HG03108 (cell line): ENCODE data around the gene CCNB1IP1.
"Not testable (repeated sequence)": the region's sequence is repeated elsewhere in the genome, so short reads cannot be mapped to it uniquely, and the experiment has no call there.

ENCODE experiments used
- ATAC-seq: cut with Tn5 transposase; IDR thresholded peaks from one replicate; pipeline ENCODE4 v1.9.1; 2021; ENCODE audit warnings: moderate library complexity; ENCODE audit not compliant: unreplicated experiment

CCNB1IP1 gene

DNA sequence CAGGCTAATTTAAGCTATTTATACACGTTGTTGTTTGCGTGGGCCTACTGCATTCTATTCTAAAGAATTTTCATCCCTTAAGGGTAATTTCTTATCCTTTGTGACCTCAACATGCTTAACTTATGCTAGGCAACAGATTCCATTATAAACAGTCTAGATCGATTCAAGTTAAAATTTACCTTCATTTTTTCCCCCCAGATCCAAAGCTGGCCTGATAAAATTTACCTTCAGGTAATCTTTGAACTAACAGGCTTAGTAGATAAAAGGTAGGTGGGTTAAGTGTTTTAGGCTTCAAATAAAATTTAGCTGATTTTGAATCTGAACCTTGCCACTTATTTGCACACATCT lies 389 bp upstream of the CCNB1IP1 start:
- ATAC-seq: no peak

DNA sequence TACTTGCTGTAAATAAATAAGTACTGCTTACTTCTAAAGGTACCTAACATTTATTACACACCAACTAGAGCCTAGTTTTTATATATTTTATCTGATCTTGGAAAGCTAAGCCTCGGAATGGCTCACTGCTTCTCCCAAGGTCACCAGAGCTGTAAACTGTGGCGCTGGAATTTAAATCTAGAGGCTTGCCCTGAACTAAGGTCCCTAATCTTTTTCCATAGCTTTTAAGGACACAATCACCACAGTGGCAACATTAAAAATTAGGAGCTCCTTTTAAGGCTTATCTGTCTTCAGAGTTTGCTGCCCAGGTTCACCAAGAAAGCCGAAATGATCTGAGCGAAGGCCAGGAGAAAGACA lies 670 bp downstream of the CCNB1IP1 start:
- no peak for ATAC-seq

DNA sequence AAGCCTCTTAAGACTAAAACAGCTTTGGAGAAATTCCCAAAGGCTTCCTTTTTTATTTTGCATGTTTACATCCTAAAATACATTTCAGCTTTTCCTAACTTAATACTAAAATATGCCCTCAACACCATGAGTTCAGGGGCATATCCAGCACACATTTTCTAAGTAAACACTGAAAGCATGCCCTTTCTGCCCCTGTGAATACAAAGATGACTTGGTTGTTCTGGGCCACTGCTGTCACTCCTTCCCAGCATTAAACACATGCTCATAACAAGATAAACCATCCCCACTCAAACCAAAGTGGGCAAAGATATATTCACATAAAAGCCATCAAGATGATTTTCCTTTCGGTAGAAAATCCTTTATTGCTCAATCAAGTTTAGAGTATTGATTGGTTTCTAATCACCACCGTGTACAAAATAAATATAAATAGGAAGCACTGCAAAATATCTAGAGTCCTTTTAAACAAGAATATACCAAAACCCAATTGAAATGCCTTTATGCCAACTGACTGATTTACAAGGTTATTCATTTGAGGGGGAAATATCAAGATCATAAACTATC lies 1.9 kb downstream of the CCNB1IP1 start:
- ATAC-seq: no peak

DNA sequence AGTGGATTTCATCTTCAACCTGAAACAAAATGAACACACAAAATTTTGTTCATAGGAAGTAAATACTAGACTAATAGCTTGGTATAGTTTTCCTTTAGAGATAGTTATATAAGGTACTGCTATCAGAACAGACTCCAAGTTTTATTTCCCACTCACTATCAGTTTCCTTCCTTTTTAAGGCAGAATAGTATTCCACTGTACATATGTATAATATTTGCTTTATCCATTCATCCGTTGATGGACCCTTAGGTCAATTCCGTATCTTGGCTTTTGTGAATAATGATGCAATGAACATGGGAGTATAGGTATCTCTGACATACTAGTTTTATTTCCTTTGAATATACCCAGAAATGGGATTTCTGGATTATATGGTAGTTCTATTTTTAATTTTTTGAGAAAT lies 3.7 kb downstream of the CCNB1IP1 start:
- no peak for ATAC-seq

DNA sequence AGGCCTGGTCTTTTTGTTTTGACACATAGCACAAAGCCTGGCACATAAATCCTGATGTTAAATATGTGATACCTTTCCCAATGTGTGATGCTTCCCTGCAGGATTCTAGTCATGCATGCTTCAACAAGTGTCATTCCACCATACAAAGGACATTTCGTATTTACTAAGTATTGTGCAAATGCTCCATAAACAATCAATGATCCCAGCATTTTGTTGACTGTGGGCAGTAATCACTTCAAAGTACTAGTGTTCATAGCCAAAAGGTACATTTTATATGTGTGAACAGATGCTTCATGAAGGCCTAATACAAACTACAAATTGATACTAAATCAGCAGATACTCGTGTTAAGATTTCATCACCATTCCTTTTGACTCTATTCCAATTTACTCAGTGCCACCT lies 4.4 kb downstream of the CCNB1IP1 start:
- ATAC-seq: no peak

DNA sequence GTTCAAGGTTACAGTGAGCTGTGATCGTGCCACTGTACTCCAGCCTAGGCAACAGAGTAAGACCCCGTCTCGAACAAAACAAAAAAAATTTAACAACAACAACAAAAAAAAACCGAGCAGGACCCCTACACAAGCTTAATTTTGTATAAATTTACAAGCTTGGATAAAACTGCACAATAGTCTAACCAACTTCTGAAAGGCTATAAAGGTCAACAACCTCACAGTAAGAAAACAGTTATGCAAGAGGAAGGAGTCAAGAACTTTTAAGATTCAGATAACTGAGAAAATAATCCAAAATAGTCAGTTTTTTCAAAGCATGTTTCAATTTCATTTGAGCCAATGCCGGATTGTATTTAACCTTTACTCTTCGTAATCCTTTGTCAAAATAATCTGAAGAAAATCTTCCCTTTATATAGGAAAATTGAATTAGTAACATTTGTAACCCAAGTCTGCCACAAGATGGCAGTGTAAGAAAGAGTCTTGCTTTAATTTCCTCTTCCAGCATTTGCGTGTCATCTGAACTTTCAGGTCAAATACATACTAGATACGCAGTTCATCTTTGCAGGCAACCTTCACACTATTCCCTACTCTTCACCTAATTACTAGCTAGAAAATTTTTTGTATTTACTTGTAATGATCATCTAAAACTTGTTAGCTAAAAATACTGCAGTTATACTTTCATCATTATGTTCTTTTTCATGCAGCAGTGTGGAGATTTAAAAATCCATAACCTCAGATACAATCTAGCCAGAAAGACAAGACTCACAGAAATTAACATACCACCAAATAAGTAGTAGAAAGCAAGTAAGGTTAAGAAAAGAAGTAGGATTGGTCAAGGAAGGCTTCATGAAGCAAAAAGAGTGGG lies 5.8 kb downstream of the CCNB1IP1 start:
- ATAC-seq: no peak

DNA sequence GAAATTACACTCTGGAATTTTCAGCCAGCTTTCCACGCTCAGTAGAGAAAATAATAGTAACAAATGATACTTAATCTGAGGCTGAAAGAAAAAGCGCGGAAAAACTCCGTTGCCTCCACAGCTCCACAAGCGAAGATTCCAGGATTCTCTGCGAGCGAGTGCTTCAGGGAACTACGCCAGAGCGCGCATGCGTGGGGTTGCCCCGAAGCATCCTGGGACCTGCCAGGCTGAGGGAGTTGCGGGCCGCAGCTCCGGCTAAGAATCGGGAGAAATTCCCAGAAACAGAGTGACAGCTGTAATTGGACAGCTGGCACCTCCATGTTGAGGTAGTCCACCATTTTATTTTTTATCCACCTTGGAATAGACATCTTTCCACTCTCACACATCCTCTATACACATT lies 15.4 kb downstream of the CCNB1IP1 start:
- ATAC-seq: no peak

DNA sequence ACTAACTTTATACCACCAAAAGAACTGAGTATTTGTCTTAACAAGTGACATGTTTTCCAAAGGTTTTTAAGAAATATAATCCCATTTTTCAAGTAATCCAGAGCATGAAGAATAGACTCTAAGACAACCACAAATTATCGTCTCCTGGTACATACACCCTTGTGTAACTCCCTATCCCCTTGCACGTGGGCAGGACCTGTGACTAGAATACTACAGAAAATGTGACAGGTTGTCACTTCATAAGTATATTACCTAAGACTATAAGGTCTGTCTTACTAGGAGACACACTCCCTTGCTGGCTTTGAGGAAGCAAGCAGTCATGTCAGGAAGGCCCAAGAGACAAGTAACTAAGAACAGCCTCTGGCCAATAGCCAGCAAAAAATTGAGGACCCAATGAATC lies 19.1 kb downstream of the CCNB1IP1 start:
- no peak for ATAC-seq

DNA sequence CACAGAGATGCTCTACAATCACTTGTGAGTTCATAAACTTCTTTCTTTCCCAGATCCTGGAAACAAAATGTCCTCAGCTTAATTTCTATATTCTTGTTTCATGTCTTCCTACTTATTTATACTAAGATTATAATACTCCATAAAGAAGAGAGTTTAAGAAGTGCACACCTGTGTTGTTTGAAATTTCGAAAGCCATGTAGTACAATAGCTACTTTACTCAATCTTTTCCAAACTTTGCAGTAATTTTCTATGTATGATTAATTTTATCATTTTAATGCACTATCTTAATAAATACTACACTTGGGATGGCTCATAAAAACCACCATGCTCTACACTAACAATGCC lies 27.0 kb downstream of the CCNB1IP1 start:
- ATAC-seq: no peak

DNA sequence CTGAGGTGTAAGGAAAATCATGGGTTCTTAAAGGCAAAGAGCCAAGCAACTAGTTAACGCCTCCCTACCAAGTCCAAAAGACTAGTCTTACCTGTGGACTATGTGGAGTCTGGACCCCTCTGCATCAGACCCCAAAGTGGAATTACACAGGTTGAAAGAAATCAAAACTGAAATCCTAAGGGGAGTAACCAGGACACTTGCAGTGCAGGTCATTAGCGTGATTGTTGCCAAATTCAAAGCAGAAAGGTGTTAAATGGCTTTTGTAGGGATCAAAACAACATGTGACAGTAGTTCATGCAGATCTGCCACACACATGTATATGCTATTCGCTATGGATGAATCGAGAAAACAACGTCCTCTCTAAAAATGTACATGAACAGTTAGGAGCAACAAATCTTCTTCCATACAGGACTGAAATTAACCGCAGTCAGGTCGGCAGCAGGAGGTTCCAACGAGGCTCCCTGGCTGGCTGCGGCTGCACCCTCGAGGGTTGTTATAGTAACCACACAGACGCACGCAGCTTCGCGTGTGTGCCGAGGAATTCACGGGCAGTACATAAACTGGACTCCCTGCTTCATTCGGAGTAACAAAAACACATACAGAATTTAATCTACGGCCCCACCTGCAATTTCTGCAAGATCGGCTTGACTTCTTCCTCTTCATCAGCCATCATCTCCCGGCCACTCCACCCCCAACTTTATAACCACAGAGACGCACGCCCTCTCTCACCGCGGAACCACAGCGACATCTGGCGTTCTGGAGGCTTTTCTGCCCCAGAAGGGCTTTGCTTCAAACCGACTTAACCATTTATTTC lies 27.6 kb downstream of the CCNB1IP1 start, which contains the start of gene TTC5:
TSS of gene TTC5 (minus strand) at position 687 of the 814 bp plus-strand sequence. CDS start at position 673, 14 bp downstream.
- ATAC-seq: peak; percentile 89

DNA sequence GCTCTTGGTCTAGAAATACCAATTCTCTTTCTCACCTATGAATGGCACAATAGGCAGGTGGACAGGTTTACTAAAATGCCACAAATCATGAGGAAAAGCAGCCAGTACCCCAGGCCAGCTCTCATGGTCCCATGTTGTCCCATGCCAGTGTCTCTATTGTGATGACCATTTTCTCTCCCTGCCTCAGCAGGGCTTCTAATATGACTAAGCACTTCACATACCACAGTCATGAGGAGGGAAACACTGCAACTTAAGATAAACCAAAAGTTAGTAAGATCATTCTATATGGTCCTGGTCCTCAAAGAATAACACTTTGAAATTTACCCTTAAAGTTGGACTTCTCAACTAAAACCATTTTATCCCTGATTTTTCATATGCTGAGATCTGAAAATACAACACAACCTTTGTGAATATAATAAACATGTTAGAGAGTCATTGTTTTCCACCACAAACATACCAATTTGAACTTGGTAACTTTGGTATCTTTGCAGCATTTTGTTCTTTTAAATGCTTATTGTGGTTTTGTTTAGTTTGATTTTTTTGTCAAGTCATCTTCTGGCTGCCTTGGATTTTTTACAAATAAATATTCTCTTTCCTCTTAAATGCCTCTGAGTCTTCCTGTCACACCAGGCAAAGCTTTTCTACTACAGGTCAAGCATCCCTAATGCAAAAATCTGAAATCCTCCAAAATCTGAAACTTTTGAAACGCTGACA lies 30.9 kb downstream of the CCNB1IP1 start:
- no peak for ATAC-seq

DNA sequence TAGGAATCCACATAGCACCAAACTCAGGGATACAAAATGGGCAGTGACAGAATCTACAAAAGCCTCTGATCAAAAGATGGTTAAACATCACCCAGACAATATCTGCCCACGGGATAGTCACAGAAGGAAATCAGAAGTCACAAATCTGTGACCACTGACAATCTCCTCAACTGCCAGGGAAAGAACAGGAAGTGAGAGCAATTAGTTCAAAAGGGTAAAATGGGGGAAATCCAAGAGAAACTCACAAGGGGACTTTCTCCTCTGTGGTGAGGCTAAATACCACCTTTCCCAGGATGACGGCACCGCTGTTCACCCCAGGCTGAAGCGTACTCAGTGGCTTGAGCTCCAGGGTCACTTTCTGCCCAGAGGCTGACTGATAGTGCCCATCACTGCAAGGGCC lies 38.0 kb downstream of the CCNB1IP1 start:
- ATAC-seq: peak; percentile 76

DNA sequence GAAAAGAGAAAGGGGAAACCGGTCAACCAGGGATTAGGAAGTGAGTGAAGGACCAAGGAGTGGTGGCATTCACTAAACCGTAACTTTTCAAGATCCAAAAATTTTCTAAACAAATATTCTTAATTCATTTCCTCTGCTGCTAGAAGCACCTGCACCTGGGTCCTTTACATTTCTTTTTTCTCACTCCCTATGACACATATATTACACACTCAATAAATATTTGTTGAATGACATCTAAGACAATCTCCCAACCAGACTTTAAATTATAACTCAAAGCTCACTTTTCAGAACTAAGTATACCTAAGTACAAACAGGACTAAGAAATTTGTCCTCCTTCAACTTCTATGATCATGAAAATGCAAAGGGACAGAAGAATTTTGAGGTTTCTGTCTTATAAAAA lies 38.4 kb downstream of the CCNB1IP1 start:
- ATAC-seq: no peak

DNA sequence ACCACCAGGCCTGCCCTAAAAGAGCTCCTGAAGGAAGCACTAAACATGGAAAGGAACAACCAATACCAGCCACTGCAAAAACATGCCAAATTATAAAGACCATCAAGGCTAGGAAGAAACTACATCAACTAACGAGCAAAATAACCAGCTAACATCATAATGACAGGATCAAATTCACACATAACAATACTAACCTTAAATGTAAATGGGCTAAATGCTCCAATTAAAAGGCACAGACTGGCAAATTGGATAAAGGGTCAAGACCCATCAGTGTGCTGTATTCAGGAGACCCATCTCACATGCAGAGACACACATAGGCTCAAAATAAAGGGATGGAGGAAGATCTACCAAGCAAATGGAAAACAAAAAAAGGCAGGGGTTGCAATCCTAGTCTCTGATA lies 51.1 kb downstream of the CCNB1IP1 start:
- not testable (repeated sequence) for ATAC-seq

DNA sequence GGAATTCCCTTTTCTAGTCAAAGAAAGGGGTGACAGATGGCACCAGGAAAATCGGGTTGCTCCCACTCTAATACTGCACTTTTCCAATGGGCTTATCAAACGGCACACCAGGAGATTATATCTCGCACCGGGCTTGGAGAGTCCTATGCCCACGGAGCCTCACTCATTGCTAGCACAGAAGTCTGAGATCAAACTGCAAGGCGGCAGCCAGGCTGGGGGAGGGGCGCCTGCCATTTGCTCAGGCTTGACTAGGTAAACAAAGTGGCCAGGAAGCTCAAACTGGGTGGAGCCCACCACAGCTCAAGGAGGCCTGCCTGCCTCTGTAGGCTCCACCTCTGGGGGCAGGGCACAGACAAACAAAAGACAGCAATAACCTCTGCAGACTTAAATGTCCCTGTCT lies 52.8 kb downstream of the CCNB1IP1 start:
- not testable (repeated sequence) for ATAC-seq

DNA sequence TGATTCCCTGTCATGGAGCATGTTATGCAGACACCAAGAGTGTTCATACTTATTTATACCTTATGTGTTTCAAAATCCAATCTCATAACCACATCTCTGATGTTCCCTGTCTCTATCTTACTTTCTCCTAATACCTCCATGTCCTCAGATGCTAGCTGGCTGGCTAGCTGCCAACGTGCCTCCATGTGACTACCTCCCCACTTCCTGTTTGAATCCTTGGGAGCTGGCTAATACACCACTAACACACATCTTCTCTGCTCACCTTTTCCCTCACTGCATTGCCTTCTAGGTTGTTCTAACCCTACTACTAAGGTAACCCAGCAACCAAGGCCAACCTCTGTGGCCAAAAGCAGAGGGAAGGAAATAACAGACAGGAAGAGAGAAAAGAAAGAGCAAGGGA lies 54.7 kb downstream of the CCNB1IP1 start:
- no peak for ATAC-seq

DNA sequence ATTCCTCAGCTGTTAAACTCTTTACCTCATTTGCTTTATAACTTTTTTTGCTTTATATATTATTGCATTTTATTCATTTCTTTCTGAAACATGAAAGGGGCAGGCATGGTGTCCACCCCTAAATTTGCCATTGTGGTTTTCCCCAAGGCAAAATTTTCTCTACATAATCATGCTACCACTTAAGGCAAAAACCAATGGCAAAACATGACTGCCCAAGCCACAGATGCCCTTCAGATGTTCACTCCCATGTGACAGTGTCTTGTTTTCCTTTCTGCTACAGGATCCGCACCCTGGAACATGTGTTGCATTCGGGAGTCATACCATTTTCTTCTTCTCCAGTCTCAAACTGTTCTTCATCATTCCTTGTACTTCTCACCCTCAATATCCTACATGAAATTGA lies 55.7 kb downstream of the CCNB1IP1 start:
- no peak for ATAC-seq

DNA sequence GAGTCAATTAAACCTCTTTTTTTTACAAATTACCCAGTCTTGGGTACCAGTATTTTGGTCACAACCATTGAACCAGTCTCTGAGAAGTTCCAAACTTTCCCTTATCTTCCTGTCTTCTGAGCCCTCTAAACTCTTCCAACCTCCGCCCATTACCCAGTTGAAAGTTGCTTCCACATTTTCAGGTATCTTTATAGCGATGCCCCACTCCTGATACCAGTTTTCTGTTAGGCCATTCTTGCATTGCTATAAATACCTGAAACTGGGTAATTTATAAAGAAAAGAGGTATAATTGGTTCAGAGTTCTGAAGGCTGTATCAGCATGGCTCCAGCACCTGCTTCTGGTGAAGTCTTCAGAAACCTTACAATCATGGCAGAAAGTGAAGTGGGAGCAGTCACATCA lies 59.0 kb downstream of the CCNB1IP1 start:
- no peak for ATAC-seq

DNA sequence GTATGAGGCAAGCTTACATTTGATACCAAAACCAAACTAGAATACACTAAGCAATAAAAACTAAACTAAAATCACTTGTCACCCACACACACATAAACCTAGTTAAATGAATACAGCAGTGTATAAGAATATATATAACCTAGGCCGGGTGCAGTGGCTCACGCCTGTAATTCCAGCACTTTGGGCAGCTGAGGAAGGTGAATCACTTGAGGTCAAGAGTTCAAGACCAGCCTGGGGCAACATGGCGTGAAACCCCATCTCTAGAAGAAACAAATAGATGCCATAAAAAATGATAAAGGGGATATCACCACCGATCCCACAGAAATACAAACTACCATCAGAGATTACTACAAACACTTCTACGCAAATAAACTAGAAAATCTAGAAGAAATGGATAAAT lies 68.7 kb downstream of the CCNB1IP1 start:
- not testable (repeated sequence) for ATAC-seq

DNA sequence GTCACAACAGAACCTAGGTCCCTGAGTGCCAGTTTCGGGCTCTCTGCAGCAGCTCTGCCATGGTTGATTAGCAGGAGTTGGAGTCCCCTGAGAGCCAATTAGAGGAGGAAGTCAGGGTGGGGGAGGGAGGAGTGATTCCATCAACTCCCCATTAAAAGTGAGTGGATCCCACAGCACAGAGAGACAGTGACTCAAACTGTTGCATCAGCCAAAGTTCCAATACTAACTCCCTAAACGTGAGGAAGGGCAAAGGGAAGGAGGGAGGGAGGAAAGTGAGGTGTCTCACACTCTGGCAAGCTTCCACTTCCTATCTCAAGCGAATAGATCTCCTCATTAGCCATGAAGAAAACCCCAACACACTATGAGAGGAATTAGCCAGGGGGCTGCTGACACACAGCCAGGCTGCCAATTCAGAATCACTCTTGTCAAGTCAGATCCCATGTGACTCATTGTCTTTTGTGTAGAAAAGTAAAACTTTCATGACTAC lies 70.4 kb downstream of the CCNB1IP1 start:
- ATAC-seq: no peak
